Embryonic facial prominence (tissue), 1 donor: ENCODE measurements around the gene UBE3B.

Experiments
- DNase-seq: peaks from one replicate; pipeline ENCODE4 v3.0.0-alpha.2; 2016; ENCODE audit errors: extremely low spot score

The UBE3B gene

GRCh38 chr12:109573029-109573913 is 95.8 kb downstream of the UBE3B start, which contains the start of the genes MMAB and MVK:
Gene MMAB (minus strand): TSS chr12:109573504. CDS start chr12:109573480, 24 bp downstream.
Gene MVK (plus strand): TSS chr12:109573794. CDS start chr12:109574823, 1,029 bp downstream.
- DNase-seq = peak; percentile 96

- no peak for DNase-seq
Observed at GRCh38 chr12:109573914-109574244, 96.4 kb downstream of the UBE3B start.

- DNase-seq = no peak
Observed at GRCh38 chr12:109575683-109576082, 98.2 kb downstream of the UBE3B start.

GRCh38 chr12:109577311-109577710 is 99.9 kb downstream of the UBE3B start:
- no peak for DNase-seq

DNA sequence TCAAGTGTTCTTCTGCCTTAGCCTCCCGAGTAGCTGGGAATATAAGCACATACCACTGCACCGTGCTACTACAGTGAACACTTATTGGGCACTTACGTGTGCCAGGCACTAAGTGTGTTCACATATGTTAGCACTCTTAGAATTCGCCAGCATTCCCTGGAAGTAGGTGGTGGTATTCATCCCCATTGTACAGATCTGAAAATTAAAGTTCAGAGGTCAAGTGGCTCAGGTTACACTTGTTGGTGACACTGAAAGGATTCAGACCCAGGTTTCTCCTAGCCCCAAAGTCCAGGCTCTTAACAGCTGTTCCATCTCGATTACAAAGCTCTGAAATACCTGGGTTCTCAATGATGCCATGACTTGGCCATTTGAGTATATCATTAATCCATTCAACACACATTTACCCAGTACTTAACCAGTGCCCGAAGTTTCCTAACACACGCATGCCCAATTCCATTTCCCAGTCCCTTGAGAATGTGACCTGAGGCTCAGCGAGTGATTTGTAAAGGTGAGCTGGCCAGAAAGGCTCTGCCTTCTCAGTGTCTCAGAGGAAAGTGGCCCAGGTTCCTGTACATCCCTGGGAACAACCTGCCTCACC is 101.0 kb downstream of the UBE3B start:
- no peak for DNase-seq

DNA sequence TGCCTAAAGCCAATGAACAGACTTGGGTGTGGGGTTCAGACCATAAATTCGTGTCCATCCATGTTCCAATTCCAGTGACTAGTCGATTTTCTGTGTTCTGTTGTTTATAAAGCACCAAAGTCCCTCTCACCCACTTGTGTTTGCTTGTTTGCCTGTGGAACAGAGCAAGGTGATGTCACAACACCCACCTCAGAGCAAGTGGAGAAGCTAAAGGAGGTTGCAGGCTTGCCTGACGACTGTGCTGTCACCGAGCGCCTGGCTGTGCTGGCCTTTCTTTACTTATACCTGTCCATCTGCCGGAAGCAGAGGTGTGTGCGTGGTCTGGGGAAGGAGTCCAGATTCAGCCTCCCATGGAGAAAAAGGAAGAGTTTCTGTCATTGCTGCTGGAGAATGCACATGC is 102.2 kb downstream of the UBE3B start:
- DNase-seq = no peak

GRCh38 chr12:109580272-109580671 is 102.8 kb downstream of the UBE3B start:
- DNase-seq = no peak

DNA sequence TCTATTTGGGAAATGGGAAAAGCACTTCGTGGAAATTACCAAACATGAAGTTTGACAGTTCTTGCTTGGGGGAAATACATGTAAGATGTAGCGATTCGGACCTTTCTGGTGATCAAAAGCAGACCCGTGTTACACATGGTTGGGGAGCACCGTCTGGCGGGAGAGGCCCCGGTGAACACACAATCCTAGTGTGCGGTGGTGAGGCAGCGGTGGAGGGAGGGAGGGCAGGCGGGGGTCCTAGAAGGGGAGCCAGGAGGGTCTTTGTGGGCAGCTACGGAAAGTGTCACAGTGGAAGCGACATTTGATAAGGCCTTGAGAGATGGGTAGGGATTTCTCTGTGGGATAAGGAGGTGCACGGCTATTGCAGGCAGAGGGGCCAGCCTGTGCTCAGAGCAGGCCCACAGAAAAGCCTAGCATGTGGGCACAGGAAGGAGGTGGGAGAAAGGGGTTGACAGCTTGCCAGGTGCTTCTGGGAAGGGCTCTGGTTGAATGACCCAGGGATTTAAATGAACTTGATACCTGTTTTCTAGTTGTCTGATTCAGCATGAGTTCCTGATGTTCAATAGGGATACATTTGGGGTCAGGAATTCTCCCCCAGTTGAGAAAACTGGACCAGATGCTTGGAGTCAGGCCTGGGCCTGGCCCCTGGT is 103.4 kb downstream of the UBE3B start:
- no peak for DNase-seq

- no peak for DNase-seq
Observed at GRCh38 chr12:109581334-109581691, 103.9 kb downstream of the UBE3B start.

- no peak for DNase-seq
Observed at GRCh38 chr12:109581856-109582255, 104.4 kb downstream of the UBE3B start.

DNA sequence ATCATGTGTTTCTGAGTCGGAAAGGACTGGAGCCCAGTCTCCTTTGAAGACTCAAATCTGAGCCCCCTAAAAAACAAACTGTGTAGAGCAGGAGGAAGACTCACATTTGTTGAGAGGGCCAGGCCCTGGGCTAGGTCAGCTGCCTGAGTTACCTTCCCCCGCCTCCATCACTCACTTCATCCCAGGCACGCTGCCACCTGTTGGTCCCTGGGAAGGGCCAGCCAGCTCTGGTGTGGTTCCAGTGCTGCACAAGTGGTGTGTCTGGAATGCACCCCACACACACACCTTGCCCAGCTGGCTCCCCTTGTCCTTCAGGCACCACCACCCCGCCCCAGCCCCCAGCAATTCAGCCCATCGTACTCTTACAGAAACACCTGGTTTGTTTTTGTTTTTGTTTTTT is 105.2 kb downstream of the UBE3B start:
- DNase-seq = no peak

DNA sequence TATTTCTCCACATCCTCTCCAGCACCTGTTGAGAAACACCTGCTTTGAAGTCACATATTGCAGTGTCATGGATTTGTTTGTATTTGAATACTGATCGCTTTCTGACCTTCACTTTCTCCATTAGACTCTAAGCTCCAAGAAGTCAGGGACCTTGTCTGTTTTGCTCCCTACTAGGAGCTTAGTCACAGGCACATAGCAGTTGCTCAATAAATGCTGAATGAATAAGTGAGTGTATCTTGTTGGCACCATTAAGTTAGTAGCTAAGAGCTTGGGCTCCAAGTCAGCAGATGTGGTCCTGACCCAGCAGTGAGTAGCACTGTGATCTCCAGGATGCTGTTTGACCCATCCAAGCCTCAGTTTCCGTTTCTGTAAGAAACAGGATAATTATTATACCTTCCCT is 106.3 kb downstream of the UBE3B start:
- DNase-seq = no peak
